Neural cell (in vitro differentiated cells): Measurements from ENCODE around the gene TMEM207.

Experiments used
- CTCF ChIP-seq: fragments of 450-650 bp; IDR thresholded peaks from 2 replicates; pipeline ENCODE4 v1.5.1; 2014; ENCODE audit warnings: antibody characterized with exemption, mild to moderate bottlenecking, moderate library complexity; ENCODE audit not compliant: poor library complexity, severe bottlenecking
- EZH2 ChIP-seq: fragments of 200-600, 300-800 bp; shearing (Covaris generic), sonication (generic); IDR thresholded peaks from 2 replicates; pipeline ENCODE4 v1.6.1; 2014; ENCODE audit warnings: antibody characterized with exemption, low read length, borderline replicate concordance, mild to moderate bottlenecking; ENCODE audit not compliant: insufficient read depth, poor library complexity, severe bottlenecking
- MXI1 ChIP-seq: fragments of 450-650 bp; conservative IDR thresholded peaks from 2 replicates; pipeline ENCODE4 v1.6.1; 2014; ENCODE audit warnings: antibody characterized with exemption, mild to moderate bottlenecking; ENCODE audit not compliant: poor library complexity, severe bottlenecking
- POLR2AphosphoS5 ChIP-seq: IDR thresholded peaks from 2 replicates; pipeline ENCODE4 v1.6.1; 2012
- RAD21 ChIP-seq: fragments of 450-650 bp; conservative IDR thresholded peaks from 2 replicates; pipeline ENCODE4 v1.6.1; 2014; ENCODE audit warnings: antibody characterized with exemption, mild to moderate bottlenecking, moderate library complexity
- SMC3 ChIP-seq: fragments of 450-650 bp; conservative IDR thresholded peaks from 2 replicates; pipeline ENCODE4 v1.6.1; 2014; ENCODE audit warnings: antibody characterized with exemption, mild to moderate bottlenecking, moderate library complexity; ENCODE audit not compliant: poor library complexity
- TAF1 ChIP-seq: IDR thresholded peaks from 2 replicates; pipeline ENCODE4 v1.6.1; 2012; ENCODE audit warnings: low read depth
- TF ChIP-seq, protein P1 (sequence below): IDR thresholded peaks from 2 replicates; pipeline ENCODE4 v1.6.1; 2012; ENCODE audit warnings: borderline replicate concordance

DNA sequence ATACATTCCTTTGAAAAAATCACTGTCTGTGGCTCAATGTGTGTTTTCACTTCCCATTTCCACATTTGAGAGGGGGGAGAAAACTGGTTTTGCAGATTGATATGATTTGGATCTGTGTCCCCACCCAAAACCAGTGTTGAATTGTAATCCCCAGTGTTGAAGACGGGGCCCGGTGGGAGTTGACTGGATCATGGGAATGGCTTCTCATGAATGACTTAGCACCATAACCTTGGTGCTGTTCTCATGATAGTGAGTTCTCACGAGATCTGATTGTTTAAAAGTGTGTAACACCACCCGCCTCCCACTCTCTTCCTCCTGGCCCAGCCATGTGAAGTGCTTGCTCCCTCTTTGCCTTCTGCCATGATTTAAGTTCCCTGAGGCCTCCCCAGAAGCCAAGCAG, 16.1 kb downstream of the TMEM207 start:
- TF ChIP-seq RAD21 (no peak), MXI1 (no peak), CTCF (no peak), POLR2AphosphoS5 (no peak), TAF1 (no peak), SMC3 (no peak), EZH2 (no peak)
- TF ChIP-seq, protein P1, sequence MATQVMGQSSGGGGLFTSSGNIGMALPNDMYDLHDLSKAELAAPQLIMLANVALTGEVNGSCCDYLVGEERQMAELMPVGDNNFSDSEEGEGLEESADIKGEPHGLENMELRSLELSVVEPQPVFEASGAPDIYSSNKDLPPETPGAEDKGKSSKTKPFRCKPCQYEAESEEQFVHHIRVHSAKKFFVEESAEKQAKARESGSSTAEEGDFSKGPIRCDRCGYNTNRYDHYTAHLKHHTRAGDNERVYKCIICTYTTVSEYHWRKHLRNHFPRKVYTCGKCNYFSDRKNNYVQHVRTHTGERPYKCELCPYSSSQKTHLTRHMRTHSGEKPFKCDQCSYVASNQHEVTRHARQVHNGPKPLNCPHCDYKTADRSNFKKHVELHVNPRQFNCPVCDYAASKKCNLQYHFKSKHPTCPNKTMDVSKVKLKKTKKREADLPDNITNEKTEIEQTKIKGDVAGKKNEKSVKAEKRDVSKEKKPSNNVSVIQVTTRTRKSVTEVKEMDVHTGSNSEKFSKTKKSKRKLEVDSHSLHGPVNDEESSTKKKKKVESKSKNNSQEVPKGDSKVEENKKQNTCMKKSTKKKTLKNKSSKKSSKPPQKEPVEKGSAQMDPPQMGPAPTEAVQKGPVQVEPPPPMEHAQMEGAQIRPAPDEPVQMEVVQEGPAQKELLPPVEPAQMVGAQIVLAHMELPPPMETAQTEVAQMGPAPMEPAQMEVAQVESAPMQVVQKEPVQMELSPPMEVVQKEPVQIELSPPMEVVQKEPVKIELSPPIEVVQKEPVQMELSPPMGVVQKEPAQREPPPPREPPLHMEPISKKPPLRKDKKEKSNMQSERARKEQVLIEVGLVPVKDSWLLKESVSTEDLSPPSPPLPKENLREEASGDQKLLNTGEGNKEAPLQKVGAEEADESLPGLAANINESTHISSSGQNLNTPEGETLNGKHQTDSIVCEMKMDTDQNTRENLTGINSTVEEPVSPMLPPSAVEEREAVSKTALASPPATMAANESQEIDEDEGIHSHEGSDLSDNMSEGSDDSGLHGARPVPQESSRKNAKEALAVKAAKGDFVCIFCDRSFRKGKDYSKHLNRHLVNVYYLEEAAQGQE: no peak
